Measurements from ENCODE around the gene CGRRF1. TPM values are rescaled to one million over a fixed set of nuclear protein-coding genes. Genes with fewer than 3 reads are reported as not detected.

Gene CGRRF1
- total RNA-seq, 1 experiment from 2014 or later: 19.1 TPM

- Histone ChIP-seq H3K14ac (ENCODE audit: insufficient read depth, low read length) (no peak overlapping the region; the same call in 1 of the 2 replicates), H3K18ac (ENCODE audit: insufficient read length, low read depth, low read length) (peak overlapping the region; percentile 64), H2BK5ac (ENCODE audit: insufficient read length, low read length) (no peak overlapping the region), H3K23ac (ENCODE audit: insufficient read length, low read depth, low read length) (no peak overlapping the region), H3K27ac (ENCODE audit: insufficient read length, low read depth, low read length) (peak overlapping the region; percentile 91), H3K56ac (ENCODE audit: insufficient read length, low read depth, low read length) (no peak overlapping the region), H3K27me3 (ENCODE audit: insufficient read depth, low read length) (no peaks in the 10 kb centered on the region), H3K9me3 (ENCODE audit: control insufficient read depth, low read depth, low read length) (no peaks in the 10 kb centered on the region), H3K79me1 (ENCODE audit: insufficient read depth, low read depth, low read length, poor library complexity, severe bottlenecking) (peaks cover 7% of the 10 kb centered on the region), H3K4ac (ENCODE audit: low read depth, low read length) (no peak overlapping the region), H2AFZ (ENCODE audit: low read length) (no peak overlapping the region), H3K4me2 (ENCODE audit: insufficient read depth, insufficient read length, low read length) (peak overlapping the region; percentile 95), H3K23me2 (ENCODE audit: insufficient read length, low read depth, low read length, poor library complexity, severe bottlenecking) (peaks cover 12% of the 10 kb centered on the region), H3T11ph (ENCODE audit: low read length) (no peak overlapping the region), H4K5ac (ENCODE audit: insufficient read length, low read depth, low read length) (no peak overlapping the region), H2BK120ac (ENCODE audit: low read depth, low read length, poor library complexity, severe bottlenecking) (no peak overlapping the region), H2AK5ac (ENCODE audit: insufficient read length, low read length) (peak overlapping the region; percentile 24), H4K8ac (replicated peaks; ENCODE audit: insufficient read length, low read depth, low read length) (no peak overlapping the region), H3K4me1 (ENCODE audit: insufficient read depth, low read length) (no peaks in the 10 kb centered on the region; the same call in 1 of the 2 replicates), H2BK20ac (ENCODE audit: low read depth, low read length, poor library complexity, severe bottlenecking) (no peak overlapping the region), H2BK12ac (ENCODE audit: insufficient read length, low read depth, low read length) (no peak overlapping the region), H2BK15ac (ENCODE audit: low read depth, low read length) (no peak overlapping the region), H3K9ac (ENCODE audit: extremely low read depth, insufficient read length, low read length) (peak overlapping the region; percentile 68), H4K91ac (ENCODE audit: insufficient read length, low read depth, low read length) (no peak overlapping the region), H4K20me1 (ENCODE audit: control insufficient read depth, insufficient read depth, insufficient read length) (no peaks in the 10 kb centered on the region), H3K79me2 (ENCODE audit: insufficient read depth, low read length) (peaks cover 24% of the 10 kb centered on the region)
- peak overlapping the region; percentile 78 to 82 for H3K4me3 Mint-ChIP-seq
- peaks cover 36 to 49% of the 10 kb centered on the region in 2 experiments for H3K4me1 Mint-ChIP-seq
- TF ChIP-seq CTCF (conservative IDR thresholded peaks at IDR 0.05): no peak
- no peaks in the 10 kb centered on the region for H3K27me3 Mint-ChIP-seq (ENCODE audit: low read depth)
- DNase-seq: no peak
- H3K9me3 Mint-ChIP-seq: no peaks in the 10 kb centered on the region; a peak in 1 of 5 replicates
- peaks cover 5 to 15% (median 12%) of the 10 kb centered on the region in 3 experiments; a peak in 6 of 7 replicates for H3K36me3 Mint-ChIP-seq (ENCODE audit: insufficient read depth in 1 of 3, low read depth in 3 of 3)
- WGBS (ENCODE audit: extremely low coverage, insufficient read length, low lambda C conversion rate): no CpG with 5 or more reads among the region's 4 CpGs
- H3K27ac Mint-ChIP-seq: peak overlapping the region; percentile 50 to 95 (median 92); a peak in 6 of 7 replicates
These were observed 21.9 kb upstream of the CGRRF1 start for GRCh38 chr14:54487771-54488170.

Measured in H9 (cell line).